ENCODE data around the gene SGCD. TPM values are rescaled to one million over a fixed set of nuclear protein-coding genes. Genes with fewer than 3 reads are reported as not detected.

The SGCD gene
- total and polyA plus RNA-seq, 2 of the 4 experiments (the other 2 are of a cell fraction): 5.8 to 10.6 TPM

DNA sequence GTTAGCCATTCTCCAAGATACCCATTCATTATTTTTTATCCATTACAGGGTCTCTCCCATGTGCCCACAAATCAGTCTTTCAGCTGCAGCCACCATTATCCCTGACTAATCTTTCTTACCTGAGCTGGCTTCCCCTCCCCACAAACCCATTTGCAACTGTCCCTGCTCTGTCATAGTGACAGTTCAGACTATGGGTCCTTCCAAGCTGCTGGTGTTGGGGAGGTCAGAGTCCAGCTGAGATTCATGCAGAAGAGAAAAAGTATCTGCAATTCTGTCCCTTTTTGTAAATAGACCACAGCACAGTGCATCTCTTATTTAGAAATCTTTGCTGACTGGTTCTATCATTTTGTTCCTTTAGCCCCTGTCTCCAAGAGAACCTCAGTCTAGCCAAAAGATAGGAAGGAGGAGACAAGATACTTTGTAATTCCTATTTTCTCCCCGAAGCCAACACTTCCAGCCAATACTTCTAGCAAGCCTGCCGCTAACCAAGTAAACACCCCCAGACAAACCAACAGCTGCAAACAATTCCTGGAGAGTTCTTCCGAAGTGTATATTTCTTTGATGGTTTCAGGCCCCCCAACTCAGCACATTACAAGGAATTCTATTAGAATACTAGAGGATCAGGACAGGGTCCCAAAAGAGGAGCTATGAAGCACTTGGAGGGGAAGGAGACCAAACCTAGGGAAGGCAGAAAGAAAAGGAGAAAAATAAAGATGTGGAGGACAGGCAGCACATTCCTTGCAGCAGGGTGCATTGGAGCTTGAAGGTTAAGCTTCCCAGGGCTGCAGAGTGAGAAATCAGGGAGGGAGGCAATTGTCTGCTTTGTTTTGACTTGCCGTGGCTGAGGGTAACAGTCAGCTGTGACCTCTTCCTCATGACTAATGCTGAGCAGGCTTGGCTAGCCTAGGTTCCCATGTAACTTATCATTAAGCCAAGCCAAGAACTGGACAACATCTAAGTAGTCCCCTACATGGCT, 148.5 kb downstream of the SGCD start:
- Histone ChIP-seq H2BK20ac (ENCODE audit: low read depth, low read length) (peak overlapping the region; percentile 60), H2AFZ (replicated peaks; ENCODE audit: low read length, poor library complexity) (no peak overlapping the region), H3K18ac (ENCODE audit: low read depth, low read length) (peak overlapping the region; percentile 44), H2BK120ac (ENCODE audit: low read depth, low read length) (peak overlapping the region; percentile 67), H4K5ac (ENCODE audit: low read depth, low read length) (peak overlapping the region; percentile 4; the same call in 1 of the 2 replicates), H3K36me3 (ENCODE audit: control insufficient read depth, insufficient read depth, low read length) (no peaks in the 10 kb centered on the region), H3K4ac (ENCODE audit: low read depth, low read length) (peak overlapping the region; percentile 35; the same call in 1 of the 2 replicates), H4K8ac (ENCODE audit: low read depth in 2 of 2, low read length in 2 of 2) (peak overlapping the region in 1 of 2 experiments; percentile 13; a peak in 1 of 4 replicates), H2AK5ac (ENCODE audit: low read depth, low read length) (peak overlapping the region; percentile 34; the same call in 1 of the 2 replicates), H3K9me1 (ENCODE audit: insufficient read depth, low read length) (peaks cover 5% of the 10 kb centered on the region), H3K27ac (ENCODE audit: insufficient read depth, low read length) (peak overlapping the region; percentile 89; the same call in 1 of the 2 replicates), H3K23ac (ENCODE audit: low read depth, low read length) (peak overlapping the region; percentile 56; the same call in 1 of the 2 replicates), H2BK5ac (ENCODE audit: low read depth, low read length, poor library complexity, severe bottlenecking) (peak overlapping the region; percentile 43), H3K14ac (replicated peaks; ENCODE audit: low read depth, low read length) (no peak overlapping the region), H3K9me3 (ENCODE audit: control insufficient read depth, insufficient read depth, low read length) (no peaks in the 10 kb centered on the region), H2BK15ac (ENCODE audit: low read depth, low read length) (no peak overlapping the region; the same call in 2 of the 3 replicates), H3K4me1 (ENCODE audit: control insufficient read depth, insufficient read depth, low read length) (peaks cover 14% of the 10 kb centered on the region), H3K79me1 (ENCODE audit: low read depth in 1 of 2, low read length in 2 of 2) (no peaks in the 10 kb centered on the region), H3K9ac (ENCODE audit: low read depth, low read length) (peak overlapping the region; percentile 42; the same call in 1 of the 2 replicates), H3K27me3 (ENCODE audit: control insufficient read depth, insufficient read depth, low read length) (no peaks in the 10 kb centered on the region), H3K4me3 (ENCODE audit: insufficient read depth, low read depth, low read length) (no peak overlapping the region), H2AK9ac (replicated peaks; ENCODE audit: low read depth, low read length, poor library complexity) (no peak overlapping the region), H4K20me1 (ENCODE audit: insufficient read depth, low read length) (no peaks in the 10 kb centered on the region), H4K91ac (ENCODE audit: insufficient read depth, low read depth, low read length) (peak overlapping the region; percentile 80), H3K56ac (ENCODE audit: extremely low read depth, insufficient read depth, low read length) (peak overlapping the region; percentile 30; the same call in 1 of the 2 replicates), H3K4me2 (ENCODE audit: low read depth, low read length) (no peak overlapping the region)
- ChIA-PET POLR2A (ENCODE audit: unreplicated experiment) (no interaction called here), CTCF (interaction anchor here (0.6 to 1.2 kb wide), 2 partner anchors 15 to 264 kb away, joined by 3 read pairs; no protein-coding TSS in a partner anchor)
- intact Hi-C loops (cut with micrococcal nuclease) (loop anchor here (5.0 to 10.0 kb wide), 3 partner anchors 148 to 531 kb away; partner anchors contain the start of gene SGCD), dilution Hi-C loops (cut with HindIII; ENCODE audit: low sequenced_read_pairs, unreplicated experiment) (no loop called here), in situ Hi-C loops (cut with MboI; ENCODE audit: low sequenced_read_pairs) (no loop called here)
- ATAC-seq (ENCODE audit: low read depth) (peak; percentile 91), DNase-seq (peak; percentile 98)
- WGBS, 2 experiments (ENCODE audit: extremely low coverage in 2 of 2, insufficient read length in 1 of 2): no CpG with 5 or more reads among the region's 4 CpGs
- no TSS peak for BruUV-seq (replicated peaks)
- TF ChIP-seq, protein P1, sequence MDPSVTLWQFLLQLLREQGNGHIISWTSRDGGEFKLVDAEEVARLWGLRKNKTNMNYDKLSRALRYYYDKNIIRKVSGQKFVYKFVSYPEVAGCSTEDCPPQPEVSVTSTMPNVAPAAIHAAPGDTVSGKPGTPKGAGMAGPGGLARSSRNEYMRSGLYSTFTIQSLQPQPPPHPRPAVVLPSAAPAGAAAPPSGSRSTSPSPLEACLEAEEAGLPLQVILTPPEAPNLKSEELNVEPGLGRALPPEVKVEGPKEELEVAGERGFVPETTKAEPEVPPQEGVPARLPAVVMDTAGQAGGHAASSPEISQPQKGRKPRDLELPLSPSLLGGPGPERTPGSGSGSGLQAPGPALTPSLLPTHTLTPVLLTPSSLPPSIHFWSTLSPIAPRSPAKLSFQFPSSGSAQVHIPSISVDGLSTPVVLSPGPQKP (IDR thresholded peaks at IDR 0.05; ENCODE audit: borderline replicate concordance, low read depth, low read length): no peak
- peak; percentile 31 for TF ChIP-seq RCOR1 (IDR thresholded peaks at IDR 0.05; ENCODE audit: insufficient replicate concordance, low read length)
- TF ChIP-seq, protein P2, sequence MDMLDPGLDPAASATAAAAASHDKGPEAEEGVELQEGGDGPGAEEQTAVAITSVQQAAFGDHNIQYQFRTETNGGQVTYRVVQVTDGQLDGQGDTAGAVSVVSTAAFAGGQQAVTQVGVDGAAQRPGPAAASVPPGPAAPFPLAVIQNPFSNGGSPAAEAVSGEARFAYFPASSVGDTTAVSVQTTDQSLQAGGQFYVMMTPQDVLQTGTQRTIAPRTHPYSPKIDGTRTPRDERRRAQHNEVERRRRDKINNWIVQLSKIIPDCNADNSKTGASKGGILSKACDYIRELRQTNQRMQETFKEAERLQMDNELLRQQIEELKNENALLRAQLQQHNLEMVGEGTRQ (IDR thresholded peaks at IDR 0.05; ENCODE audit: low read depth, low read length): no peak
- peak; percentile 48 for TF ChIP-seq RAD21 (IDR thresholded peaks at IDR 0.05; ENCODE audit: low read length)
- TF ChIP-seq CEBPB (IDR thresholded peaks at IDR 0.05; ENCODE audit: low read depth, low read length): no peak; the same call in 1 of the 2 replicates
- TF ChIP-seq MAFK (IDR thresholded peaks at IDR 0.05; ENCODE audit: low read depth, low read length): no peak
- TF ChIP-seq FOS (IDR thresholded peaks at IDR 0.05; ENCODE audit: low read depth, low read length): peak; percentile 87
- TF ChIP-seq, protein P3, sequence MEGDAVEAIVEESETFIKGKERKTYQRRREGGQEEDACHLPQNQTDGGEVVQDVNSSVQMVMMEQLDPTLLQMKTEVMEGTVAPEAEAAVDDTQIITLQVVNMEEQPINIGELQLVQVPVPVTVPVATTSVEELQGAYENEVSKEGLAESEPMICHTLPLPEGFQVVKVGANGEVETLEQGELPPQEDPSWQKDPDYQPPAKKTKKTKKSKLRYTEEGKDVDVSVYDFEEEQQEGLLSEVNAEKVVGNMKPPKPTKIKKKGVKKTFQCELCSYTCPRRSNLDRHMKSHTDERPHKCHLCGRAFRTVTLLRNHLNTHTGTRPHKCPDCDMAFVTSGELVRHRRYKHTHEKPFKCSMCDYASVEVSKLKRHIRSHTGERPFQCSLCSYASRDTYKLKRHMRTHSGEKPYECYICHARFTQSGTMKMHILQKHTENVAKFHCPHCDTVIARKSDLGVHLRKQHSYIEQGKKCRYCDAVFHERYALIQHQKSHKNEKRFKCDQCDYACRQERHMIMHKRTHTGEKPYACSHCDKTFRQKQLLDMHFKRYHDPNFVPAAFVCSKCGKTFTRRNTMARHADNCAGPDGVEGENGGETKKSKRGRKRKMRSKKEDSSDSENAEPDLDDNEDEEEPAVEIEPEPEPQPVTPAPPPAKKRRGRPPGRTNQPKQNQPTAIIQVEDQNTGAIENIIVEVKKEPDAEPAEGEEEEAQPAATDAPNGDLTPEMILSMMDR (conservative IDR thresholded peaks at IDR 0.05; ENCODE audit: low read depth, low read length): peak; percentile 44
- TF ChIP-seq MXI1 (IDR thresholded peaks at IDR 0.05; ENCODE audit: borderline replicate concordance, low read depth, low read length): no peak
- TF ChIP-seq BHLHE40 (IDR thresholded peaks at IDR 0.05; ENCODE audit: low read depth, low read length): peak; percentile 74
- TF ChIP-seq POLR2A (IDR thresholded peaks at IDR 0.05; ENCODE audit: low read depth, low read length): no peak
- no peak; the same call in 1 of the 2 replicates for TF ChIP-seq NFE2L2 (IDR thresholded peaks at IDR 0.05; ENCODE audit: low read depth, low read length)
- TF ChIP-seq CHD1 (IDR thresholded peaks at IDR 0.05; ENCODE audit: low read depth, low read length): no peak

Measured in IMR-90 (cell line).